CD4-positive, alpha-beta T cell treated with Interleukin-4 for 4 hours (primary cell): Measurements from ENCODE around the gene RSBN1.

Source experiments
- DNase-seq: peaks from one replicate; pipeline ENCODE4 v3.0.0-alpha.2; 2020

The RSBN1 gene

GRCh38 chr1:113811156-113811887 lies 954 bp downstream of the RSBN1 start:
- DNase-seq = peak; percentile 13

- no peak for DNase-seq
Observed at GRCh38 chr1:113809670-113810602, 2.3 kb downstream of the RSBN1 start.

DNA sequence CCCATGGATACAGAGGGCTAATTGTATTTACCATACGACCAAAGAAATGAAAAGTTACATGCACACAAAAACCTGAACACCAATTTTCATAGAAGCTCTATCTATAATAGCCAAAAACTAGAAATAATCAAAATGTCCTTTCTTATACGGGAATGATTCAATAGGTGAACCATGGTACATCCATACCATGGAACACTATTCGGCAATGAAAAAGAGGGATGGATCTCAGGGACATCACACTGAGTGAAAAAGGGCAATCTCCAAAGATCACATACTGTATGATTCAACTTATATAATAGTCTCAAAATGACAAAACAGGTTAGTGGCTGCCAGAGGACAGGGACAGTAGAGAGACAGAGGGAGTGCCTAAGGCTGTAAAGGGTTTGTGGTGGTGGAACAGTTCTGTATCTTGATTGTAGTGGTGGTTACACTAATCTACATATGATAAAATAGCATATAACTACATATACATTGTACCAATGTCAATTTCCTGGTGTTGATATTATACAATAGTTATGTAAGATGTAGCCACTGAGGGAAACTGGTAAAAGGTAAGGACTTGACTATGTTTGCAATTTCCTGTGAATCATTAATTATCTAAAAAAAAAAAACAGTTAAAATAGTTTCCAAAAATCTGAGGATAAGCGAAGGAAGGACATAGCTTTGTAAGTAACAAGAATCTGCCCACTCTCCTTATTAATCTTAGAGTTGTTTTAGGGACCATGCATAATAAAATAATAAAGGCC lies 3.7 kb downstream of the RSBN1 start:
- DNase-seq = no peak

DNA sequence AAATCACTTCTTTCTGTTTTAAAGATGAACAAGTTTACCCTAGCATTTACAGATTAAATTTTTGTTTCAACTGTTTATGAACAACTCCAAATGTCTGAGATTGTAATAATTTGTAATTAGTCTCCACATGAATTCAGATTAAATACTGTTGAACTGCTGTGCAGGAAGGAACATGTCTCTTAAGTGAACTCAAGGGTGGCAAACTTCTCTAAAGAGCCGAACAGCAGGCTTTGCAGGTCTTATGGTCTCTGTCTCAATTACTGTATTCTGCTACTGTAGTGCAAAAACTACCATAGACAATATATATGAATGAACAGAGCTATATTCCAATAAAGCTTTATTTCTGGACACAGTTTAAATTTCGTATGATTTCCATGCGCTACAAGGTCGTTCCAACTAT lies 6.6 kb downstream of the RSBN1 start:
- DNase-seq = no peak

GRCh38 chr1:113805256-113805531 lies 7.1 kb downstream of the RSBN1 start:
- DNase-seq = no peak

DNA sequence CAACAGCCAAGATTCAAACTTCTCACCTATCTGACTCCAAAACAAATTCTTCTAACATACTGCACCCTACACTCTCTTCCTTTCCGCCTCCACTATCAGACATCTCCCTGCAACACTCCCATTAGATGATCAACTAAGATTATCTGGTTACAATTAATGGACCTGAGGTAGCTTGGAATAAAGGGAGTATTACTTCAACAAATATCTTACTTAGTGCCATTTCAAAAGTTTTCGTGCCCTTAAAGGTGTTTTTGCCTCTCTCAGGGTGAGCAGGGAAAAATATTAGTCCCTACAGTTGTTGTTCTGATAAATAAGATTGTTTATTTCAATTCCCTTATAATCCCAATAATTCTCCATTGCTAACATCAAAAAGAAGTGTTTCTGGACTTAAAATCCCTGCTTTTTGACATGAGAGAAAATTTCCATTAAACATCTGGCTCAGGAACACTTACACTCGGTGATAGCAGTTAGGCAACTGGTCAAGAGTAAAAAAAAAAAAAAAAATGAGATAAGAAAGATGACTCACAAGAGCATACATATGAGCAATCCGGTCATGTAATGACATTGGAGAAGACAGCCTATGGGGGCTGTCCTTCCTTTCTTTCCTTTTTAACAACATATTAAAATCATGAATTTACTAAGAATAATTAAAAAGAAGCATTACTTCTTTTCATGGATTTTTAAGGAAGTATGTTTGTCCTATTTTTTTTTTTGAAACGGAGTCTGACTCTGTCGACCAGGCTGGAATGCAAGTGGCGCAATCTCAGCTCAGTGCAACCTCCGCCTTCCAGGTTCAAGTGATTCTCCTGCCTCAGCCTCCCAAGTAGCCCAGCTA lies 7.6 kb downstream of the RSBN1 start:
- DNase-seq = no peak

- DNase-seq = no peak
Observed at GRCh38 chr1:113802367-113803007, 9.8 kb downstream of the RSBN1 start.

DNA sequence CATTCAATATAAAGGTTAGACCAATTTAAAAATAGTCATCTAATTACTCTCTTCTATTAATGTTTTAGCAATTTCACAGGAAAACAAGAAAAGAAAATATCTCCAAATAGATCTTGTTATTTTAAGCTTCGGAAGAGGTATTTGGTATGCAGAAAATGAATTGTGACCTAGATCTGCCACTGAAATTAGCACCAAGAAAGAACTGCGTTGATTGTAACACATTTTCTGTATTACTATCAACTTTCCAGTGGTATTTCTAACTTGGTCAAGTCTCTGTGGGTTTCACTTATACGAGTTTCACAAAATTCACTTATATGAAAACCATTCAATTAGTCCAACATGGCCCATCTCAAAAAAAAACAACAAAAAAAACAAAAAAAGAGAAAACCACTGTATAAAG lies 11.8 kb downstream of the RSBN1 start:
- no peak for DNase-seq

GRCh38 chr1:113797472-113797871 lies 14.8 kb downstream of the RSBN1 start:
- no peak for DNase-seq

GRCh38 chr1:113793878-113794834 lies 18.1 kb downstream of the RSBN1 start:
- DNase-seq = no peak

GRCh38 chr1:113792986-113793385 lies 19.3 kb downstream of the RSBN1 start:
- no peak for DNase-seq

GRCh38 chr1:113792471-113792870 lies 19.8 kb downstream of the RSBN1 start:
- peak; percentile 27 for DNase-seq

DNA sequence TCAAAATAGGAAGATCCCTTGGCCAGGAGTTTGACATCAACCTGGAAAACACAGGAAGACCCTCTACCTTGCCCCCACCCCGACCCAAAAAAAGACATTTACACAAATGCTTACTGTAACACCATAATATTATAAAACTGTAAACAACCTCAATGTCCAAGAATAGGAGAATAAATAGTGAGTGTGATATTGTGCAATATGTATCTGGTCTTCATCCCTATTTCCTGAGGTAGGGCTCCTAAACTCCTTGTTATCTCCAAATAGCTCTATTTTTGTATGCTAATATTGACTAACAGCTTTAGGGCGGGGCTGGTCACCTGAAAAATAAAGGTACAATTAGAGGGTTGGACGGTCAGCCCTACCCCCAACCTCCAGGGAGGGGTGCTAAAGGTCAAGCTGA lies 23.5 kb downstream of the RSBN1 start:
- no peak for DNase-seq

DNA sequence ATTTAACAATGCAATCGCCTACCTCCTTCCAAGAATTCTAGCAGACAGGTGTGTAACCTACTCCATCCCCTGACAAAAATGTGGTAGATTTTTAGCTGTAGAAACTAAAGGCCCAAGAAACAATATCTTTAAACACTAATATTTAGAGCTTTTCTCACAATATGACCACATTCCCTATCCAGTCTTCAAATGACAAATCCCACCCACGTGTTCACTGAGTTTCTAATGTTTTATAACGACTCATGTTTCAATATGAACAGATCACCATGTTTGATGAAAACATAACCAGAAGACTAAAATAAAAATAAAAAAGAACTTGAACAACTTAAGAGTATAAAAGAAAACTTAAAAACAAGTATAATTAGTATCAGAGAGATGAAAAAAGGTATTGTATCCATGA lies 24.6 kb downstream of the RSBN1 start:
- DNase-seq = no peak

DNA sequence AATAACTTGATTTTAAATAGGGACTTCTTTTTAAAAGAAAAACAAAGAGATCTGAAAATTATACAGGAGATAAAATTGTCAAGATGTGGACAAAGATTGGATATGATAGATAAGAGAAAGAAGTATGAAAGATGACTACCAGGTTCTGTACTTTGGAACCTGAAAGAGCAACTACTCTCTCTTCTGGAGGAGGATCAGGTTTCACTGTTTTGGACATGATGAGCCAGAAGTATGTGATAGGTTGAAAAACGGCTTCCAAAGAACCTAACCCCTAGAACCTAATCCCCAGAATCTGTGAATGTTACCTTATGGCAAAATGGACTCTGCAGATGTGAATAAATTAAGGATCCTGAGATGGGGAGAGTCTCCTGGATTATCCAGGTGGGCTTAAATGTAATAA lies 26.2 kb downstream of the RSBN1 start:
- no peak for DNase-seq

GRCh38 chr1:113784104-113784779 lies 28.0 kb downstream of the RSBN1 start:
- peak; percentile 78 for DNase-seq

- peak; percentile 78 for DNase-seq
Observed at GRCh38 chr1:113783254-113784103, 28.8 kb downstream of the RSBN1 start.

DNA sequence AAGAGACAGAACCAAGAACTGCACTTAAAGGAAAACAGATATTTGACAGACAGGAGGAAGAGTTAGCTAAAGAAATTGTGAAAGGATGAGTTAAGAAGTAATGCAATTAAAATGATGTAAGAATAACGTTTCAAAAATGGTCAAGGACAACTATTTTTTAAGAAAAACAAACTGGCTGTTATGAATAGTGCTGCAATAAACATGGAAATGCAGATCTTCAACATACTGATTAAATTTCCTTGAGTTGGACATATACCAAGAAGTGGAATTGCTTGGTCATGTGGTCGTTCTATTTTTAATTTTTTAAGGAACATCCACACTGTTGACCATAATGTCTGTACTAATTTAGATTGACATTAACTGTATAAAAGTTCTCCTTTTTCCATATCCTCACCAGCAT lies 29.9 kb downstream of the RSBN1 start:
- DNase-seq = no peak

DNA sequence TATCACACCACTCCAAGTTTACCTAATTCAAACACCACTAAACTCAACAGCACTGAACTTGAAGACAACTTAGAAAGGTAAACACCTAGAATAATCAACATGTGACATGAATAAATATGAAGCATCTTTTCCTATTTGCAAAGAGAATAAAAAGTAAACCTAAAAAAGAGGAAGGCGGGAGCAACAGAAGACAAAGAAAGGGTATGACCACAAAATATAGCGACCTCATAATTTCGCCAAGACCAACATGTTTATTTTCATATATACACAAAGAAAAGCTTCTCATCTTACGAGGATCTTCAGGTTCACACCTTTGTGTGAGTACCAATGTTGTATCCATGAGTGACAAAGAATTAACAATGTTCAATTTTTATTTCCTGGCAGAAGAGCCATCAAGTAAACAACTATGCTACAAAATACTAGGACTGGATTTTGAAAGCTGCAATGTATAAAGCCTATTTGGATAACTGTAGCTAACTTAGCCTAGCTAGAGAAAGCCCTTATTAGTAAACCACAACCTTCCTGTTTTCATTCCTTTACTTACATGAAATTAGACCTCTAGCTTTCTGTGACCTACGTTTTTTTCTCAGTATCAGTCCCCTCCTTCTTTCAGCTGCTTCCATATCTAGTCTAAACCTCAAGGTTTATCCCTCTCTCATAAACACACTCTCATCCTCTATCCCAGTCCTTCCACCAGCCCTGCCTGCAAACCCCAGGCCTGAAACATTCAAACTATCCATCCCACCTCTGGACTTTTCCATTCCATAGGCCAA lies 31.7 kb downstream of the RSBN1 start:
- DNase-seq = peak; percentile 47
